HEK293 (cell line): ENCODE results near the gene AGK.

Experiments
- CTCF ChIA-PET: fragments of 350-600 bp; formaldehyde crosslinking; extraction: SDS; loops from one replicate; lab custom pipeline; 2021; ENCODE audit warnings: antibody characterized with exemption; lab: Yijun Ruan, JAX
- POLR2A ChIA-PET: fragments of 300-600 bp; formaldehyde crosslinking; extraction: SDS; loops from one replicate; lab custom pipeline; 2020; ENCODE audit warnings: antibody characterized with exemption, inconsistent platforms; lab: Yijun Ruan, JAX
- H3K27ac ChIP-seq: fragments of 200-500 bp; sonication (Bioruptor generic); 2 replicates; pipeline ENCODE4 v1.5.1; 2014; ENCODE audit warnings: low read depth, low read length, control low read depth, inconsistent platforms; ENCODE audit errors: extremely low read depth
- H3K36me3 ChIP-seq, 2 experiments: fragments of 200-500 bp in 1 of 2; sonication (Bioruptor generic) in 1 of 2; 1 replicate in 1 of 2; 2 replicates in 1 of 2; pipeline ENCODE4 v1.5.1; 2014 to 2017; ENCODE audit warnings: inconsistent platforms in 2 of 2, low read length in 2 of 2; ENCODE audit not compliant: control insufficient read depth in 2 of 2, insufficient read depth in 1 of 2
- H3K4me1 ChIP-seq: fragments of 200-500 bp; sonication (Bioruptor generic); 2 replicates; pipeline ENCODE4 v1.5.1; 2014; ENCODE audit warnings: mild to moderate bottlenecking, low read length, inconsistent platforms; ENCODE audit not compliant: control insufficient read depth, insufficient read depth
- H3K4me3 ChIP-seq: 2 replicates; pipeline ENCODE4 v1.5.1; 2011; ENCODE audit warnings: low read depth, mild to moderate bottlenecking, control low read depth, low read length, moderate library complexity
- H3K9me3 ChIP-seq: fragments of 200-500 bp; sonication (Bioruptor generic); 2 replicates; pipeline ENCODE4 v1.5.1; 2014; ENCODE audit warnings: low read depth, low read length, inconsistent platforms; ENCODE audit not compliant: control insufficient read depth, insufficient read depth
- BCL11B ChIP-seq: fragments of 450-650 bp; formaldehyde crosslinking; IDR thresholded peaks from 2 replicates; pipeline ENCODE4 v1.5.1; 2016; ENCODE audit warnings: low read depth, missing biosample characterization, missing genetic modification characterization
- EGR2 ChIP-seq: fragments of 450-650 bp; formaldehyde crosslinking; IDR thresholded peaks from 2 replicates; pipeline ENCODE4 v1.5.1; 2016; ENCODE audit warnings: low read depth, missing biosample characterization, missing genetic modification characterization
- GLIS1 ChIP-seq: fragments of 450-650 bp; formaldehyde crosslinking; IDR thresholded peaks from 2 replicates; pipeline ENCODE4 v1.5.1; 2016; ENCODE audit warnings: missing biosample characterization, missing genetic modification characterization
- GLIS2 ChIP-seq: fragments of 450-650 bp; formaldehyde crosslinking; IDR thresholded peaks from 2 replicates; pipeline ENCODE4 v1.5.1; 2016; ENCODE audit warnings: missing biosample characterization, missing genetic modification characterization
- HOXC10 ChIP-seq: sonication (generic); formaldehyde crosslinking; IDR thresholded peaks from 2 replicates; pipeline ENCODE4 v1.8.1; 2023; ENCODE audit warnings: mild to moderate bottlenecking, missing genetic modification reagents
- KLF10 ChIP-seq: fragments of 450-650 bp; IDR thresholded peaks from 2 replicates; pipeline ENCODE4 v1.5.1; 2018; ENCODE audit warnings: missing biosample characterization, mild to moderate bottlenecking, missing genetic modification characterization
- KLF8 ChIP-seq: fragments of 450-650 bp; formaldehyde crosslinking; IDR thresholded peaks from 2 replicates; pipeline ENCODE4 v1.5.1; 2016; ENCODE audit warnings: missing biosample characterization, missing genetic modification characterization
- PRDM1 ChIP-seq: fragments of 450-650 bp; formaldehyde crosslinking; IDR thresholded peaks from 2 replicates; pipeline ENCODE4; 2016; ENCODE audit warnings: missing biosample characterization, missing genetic modification characterization
- ZBTB10 ChIP-seq: fragments of 450-650 bp; formaldehyde crosslinking; IDR thresholded peaks from 2 replicates; pipeline ENCODE4 v1.5.1; 2016; ENCODE audit warnings: missing biosample characterization, missing genetic modification characterization
- ZBTB17 ChIP-seq: fragments of 450-650 bp; formaldehyde crosslinking; IDR thresholded peaks from 2 replicates; pipeline ENCODE4 v1.5.1; 2016; ENCODE audit warnings: missing biosample characterization, missing genetic modification characterization
- ZBTB8A ChIP-seq: fragments of 450-650 bp; formaldehyde crosslinking; IDR thresholded peaks from 2 replicates; pipeline ENCODE4 v1.5.1; 2016; ENCODE audit warnings: missing biosample characterization, missing genetic modification characterization
- ZNF184 ChIP-seq: fragments of 450-650 bp; IDR thresholded peaks from 2 replicates; pipeline ENCODE4 v1.5.1; 2018; ENCODE audit warnings: missing biosample characterization, mild to moderate bottlenecking, missing genetic modification characterization
- ZNF26 ChIP-seq: fragments of 450-650 bp; formaldehyde crosslinking; IDR thresholded peaks from 2 replicates; pipeline ENCODE4 v1.5.1; 2016; ENCODE audit warnings: missing biosample characterization, missing genetic modification characterization
- ZNF280C ChIP-seq: fragments of 450-650 bp; formaldehyde crosslinking; IDR thresholded peaks from 2 replicates; pipeline ENCODE4 v1.5.1; 2016; ENCODE audit warnings: missing biosample characterization, missing genetic modification characterization
- ZNF394 ChIP-seq: fragments of 450-650 bp; formaldehyde crosslinking; IDR thresholded peaks from 2 replicates; pipeline ENCODE4 v1.5.1; 2016; ENCODE audit warnings: missing biosample characterization, missing genetic modification characterization, mild to moderate bottlenecking, moderate library complexity, borderline replicate concordance
- ZNF398 ChIP-seq: fragments of 450-650 bp; formaldehyde crosslinking; IDR thresholded peaks from 2 replicates; pipeline ENCODE4 v1.5.1; 2017; ENCODE audit warnings: missing biosample characterization, missing genetic modification characterization
- ZNF561 ChIP-seq: fragments of 450-650 bp; IDR thresholded peaks from 2 replicates; pipeline ENCODE4 v1.5.1; 2018; ENCODE audit warnings: missing biosample characterization, missing genetic modification characterization, borderline replicate concordance
- ZNF660 ChIP-seq: fragments of 450-650 bp; IDR thresholded peaks from 2 replicates; pipeline ENCODE4 v1.5.1; 2018; ENCODE audit warnings: missing biosample characterization, mild to moderate bottlenecking, missing genetic modification characterization
- ZNF692 ChIP-seq: fragments of 450-650 bp; formaldehyde crosslinking; IDR thresholded peaks from 2 replicates; pipeline ENCODE4 v1.5.1; 2016; ENCODE audit warnings: missing biosample characterization, missing genetic modification characterization
- ZNF785 ChIP-seq: fragments of 450-650 bp; formaldehyde crosslinking; IDR thresholded peaks from 2 replicates; pipeline ENCODE4 v1.5.1; 2016; ENCODE audit warnings: missing biosample characterization, missing genetic modification characterization
- TF ChIP-seq, protein P1 (sequence below): fragments of 450-650 bp; formaldehyde crosslinking; IDR thresholded peaks from 2 replicates; pipeline ENCODE4 v1.5.1; 2016; ENCODE audit warnings: missing biosample characterization, missing genetic modification characterization, borderline replicate concordance
- TF ChIP-seq, protein P2 (sequence below): fragments of 450-650 bp; IDR thresholded peaks from 2 replicates; pipeline ENCODE4 v1.5.1; 2018; ENCODE audit warnings: missing biosample characterization, missing genetic modification characterization

Gene AGK, protein sequence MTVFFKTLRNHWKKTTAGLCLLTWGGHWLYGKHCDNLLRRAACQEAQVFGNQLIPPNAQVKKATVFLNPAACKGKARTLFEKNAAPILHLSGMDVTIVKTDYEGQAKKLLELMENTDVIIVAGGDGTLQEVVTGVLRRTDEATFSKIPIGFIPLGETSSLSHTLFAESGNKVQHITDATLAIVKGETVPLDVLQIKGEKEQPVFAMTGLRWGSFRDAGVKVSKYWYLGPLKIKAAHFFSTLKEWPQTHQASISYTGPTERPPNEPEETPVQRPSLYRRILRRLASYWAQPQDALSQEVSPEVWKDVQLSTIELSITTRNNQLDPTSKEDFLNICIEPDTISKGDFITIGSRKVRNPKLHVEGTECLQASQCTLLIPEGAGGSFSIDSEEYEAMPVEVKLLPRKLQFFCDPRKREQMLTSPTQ

DNA sequence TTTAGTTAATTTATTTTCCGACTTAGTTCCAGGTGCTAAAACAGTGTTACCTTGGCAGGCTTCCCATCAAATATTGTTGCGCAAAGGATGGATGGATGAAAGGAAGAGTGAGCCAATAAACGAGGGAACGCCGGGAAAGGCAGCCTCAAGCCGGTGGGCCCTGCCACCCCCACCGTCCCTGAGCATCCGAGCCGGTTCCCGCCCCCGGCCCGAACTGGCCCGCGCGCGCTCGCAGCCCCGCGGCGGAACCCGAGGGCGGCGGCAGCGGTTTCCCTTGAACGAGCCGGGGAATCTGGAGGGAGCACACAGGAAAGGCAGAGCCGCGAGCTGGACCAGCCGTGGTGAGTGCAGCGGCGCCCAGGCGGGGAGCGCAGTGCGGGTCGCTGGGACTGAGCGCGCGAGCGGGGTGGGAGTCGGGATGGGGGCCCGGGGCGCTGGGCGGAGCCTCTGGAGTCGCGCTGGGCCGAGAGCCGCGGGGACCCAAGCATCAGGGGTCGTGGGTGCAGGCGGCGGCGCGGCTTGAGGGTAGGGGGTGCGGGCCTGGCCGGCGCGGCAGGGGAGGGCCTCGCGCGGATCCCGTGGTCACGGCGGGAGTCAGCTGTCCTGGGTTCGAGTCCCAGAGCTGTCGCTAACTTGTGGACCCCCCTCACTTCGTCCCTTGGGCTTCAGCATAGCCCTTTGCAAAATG is at the start of gene AGK:
Gene AGK (plus strand): TSS at position 317 of the 688 bp plus-strand sequence. CDS start 4,057 bp downstream, outside the sequence.
- ChIA-PET CTCF (interaction anchor here (0.7 kb wide), 1 partner anchor 873 kb away, joined by 3 read pairs; no protein-coding TSS in a partner anchor), POLR2A (interaction anchor here (0.9 to 1.8 kb wide), 7 partner anchors 10 to 537 kb away, joined by 3 to 10 read pairs (median 3); partner anchors contain the start of gene MRPS33)
- peak within 1 kb of the TSS; percentile 88 for H3K4me3 ChIP-seq
- H3K9me3 ChIP-seq: no peaks in the 10 kb centered on the region
- peaks cover 0 to 21% of the 10 kb centered on the region in 2 experiments; a peak in 1 of 3 replicates for H3K36me3 ChIP-seq
- H3K4me1 ChIP-seq: no peaks in the 10 kb centered on the region
- H3K27ac ChIP-seq: peak within 1 kb of the TSS; percentile 60
- peak; percentile 76; the same call in 1 of the 2 replicates for TF ChIP-seq ZNF785
- TF ChIP-seq ZNF394 (tag by site-specific recombination): peak; percentile 59; the same call in 1 of the 2 replicates
- TF ChIP-seq, protein P1, sequence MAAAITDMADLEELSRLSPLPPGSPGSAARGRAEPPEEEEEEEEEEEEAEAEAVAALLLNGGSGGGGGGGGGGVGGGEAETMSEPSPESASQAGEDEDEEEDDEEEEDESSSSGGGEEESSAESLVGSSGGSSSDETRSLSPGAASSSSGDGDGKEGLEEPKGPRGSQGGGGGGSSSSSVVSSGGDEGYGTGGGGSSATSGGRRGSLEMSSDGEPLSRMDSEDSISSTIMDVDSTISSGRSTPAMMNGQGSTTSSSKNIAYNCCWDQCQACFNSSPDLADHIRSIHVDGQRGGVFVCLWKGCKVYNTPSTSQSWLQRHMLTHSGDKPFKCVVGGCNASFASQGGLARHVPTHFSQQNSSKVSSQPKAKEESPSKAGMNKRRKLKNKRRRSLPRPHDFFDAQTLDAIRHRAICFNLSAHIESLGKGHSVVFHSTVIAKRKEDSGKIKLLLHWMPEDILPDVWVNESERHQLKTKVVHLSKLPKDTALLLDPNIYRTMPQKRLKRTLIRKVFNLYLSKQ (tag by site-specific recombination): no peak
- TF ChIP-seq ZNF561: peak; percentile 93
- peak; percentile 99 for TF ChIP-seq ZNF660 (tag by site-specific recombination)
- TF ChIP-seq ZNF184 (tag by site-specific recombination): 0 out of 2 replicates have a peak, but pooled peaks have one; percentile 67
- peak; percentile 91 for TF ChIP-seq ZBTB17 (tag by site-specific recombination)
- no peak for TF ChIP-seq ZBTB10
- TF ChIP-seq HOXC10 (CRISPR knock-in tag): no peak
- TF ChIP-seq GLIS1 (tag by site-specific recombination): peak; percentile 72; the same call in 1 of the 2 replicates
- TF ChIP-seq PRDM1 (tag by site-specific recombination): 0 out of 2 replicates have a peak, but pooled peaks have one; percentile 6
- peak; percentile 80; the same call in 1 of the 2 replicates for TF ChIP-seq KLF8 (tag by site-specific recombination)
- peak; percentile 99 for TF ChIP-seq ZNF692
- TF ChIP-seq GLIS2 (tag by site-specific recombination): peak; percentile 73
- TF ChIP-seq KLF10 (tag by site-specific recombination): 0 out of 2 replicates have a peak, but pooled peaks have one; percentile 62
- TF ChIP-seq ZNF398: peak; percentile 57
- TF ChIP-seq ZNF26 (tag by site-specific recombination): no peak
- peak; percentile 64 for TF ChIP-seq ZBTB8A
- TF ChIP-seq ZNF280C (tag by site-specific recombination): no peak
- TF ChIP-seq, protein P2, sequence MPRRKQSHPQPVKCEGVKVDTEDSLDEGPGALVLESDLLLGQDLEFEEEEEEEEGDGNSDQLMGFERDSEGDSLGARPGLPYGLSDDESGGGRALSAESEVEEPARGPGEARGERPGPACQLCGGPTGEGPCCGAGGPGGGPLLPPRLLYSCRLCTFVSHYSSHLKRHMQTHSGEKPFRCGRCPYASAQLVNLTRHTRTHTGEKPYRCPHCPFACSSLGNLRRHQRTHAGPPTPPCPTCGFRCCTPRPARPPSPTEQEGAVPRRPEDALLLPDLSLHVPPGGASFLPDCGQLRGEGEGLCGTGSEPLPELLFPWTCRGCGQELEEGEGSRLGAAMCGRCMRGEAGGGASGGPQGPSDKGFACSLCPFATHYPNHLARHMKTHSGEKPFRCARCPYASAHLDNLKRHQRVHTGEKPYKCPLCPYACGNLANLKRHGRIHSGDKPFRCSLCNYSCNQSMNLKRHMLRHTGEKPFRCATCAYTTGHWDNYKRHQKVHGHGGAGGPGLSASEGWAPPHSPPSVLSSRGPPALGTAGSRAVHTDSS (tag by site-specific recombination): no peak
- no peak for TF ChIP-seq BCL11B
- peak; percentile 66 for TF ChIP-seq EGR2 (tag by site-specific recombination)
